KG1 (cell line): ENCODE results near the gene ST6GALNAC1.

Source experiments
- DNase-seq: peaks from one replicate; lab custom pipeline; 2025; lab: John Stamatoyannopoulos, UW

The ST6GALNAC1 gene

GRCh38 chr17:76676629-76677028, 33.1 kb upstream of the ST6GALNAC1 start:
- DNase-seq = no peak

- DNase-seq = no peak
Observed at GRCh38 chr17:76675648-76676047, 32.1 kb upstream of the ST6GALNAC1 start.

- no peak for DNase-seq
Observed at GRCh38 chr17:76674600-76674999, 31.0 kb upstream of the ST6GALNAC1 start.

- no peak for DNase-seq
Observed at GRCh38 chr17:76673729-76674128, 30.2 kb upstream of the ST6GALNAC1 start.

GRCh38 chr17:76672892-76673291, 29.3 kb upstream of the ST6GALNAC1 start:
- no peak for DNase-seq

GRCh38 chr17:76672270-76672851, 28.8 kb upstream of the ST6GALNAC1 start:
- peak; percentile 10 for DNase-seq

GRCh38 chr17:76671912-76672262, 28.3 kb upstream of the ST6GALNAC1 start:
- no peak for DNase-seq

- DNase-seq = peak; percentile 97
Observed at GRCh38 chr17:76671123-76671911, 27.8 kb upstream of the ST6GALNAC1 start.

GRCh38 chr17:76670718-76671122, 27.2 kb upstream of the ST6GALNAC1 start:
- DNase-seq = no peak

GRCh38 chr17:76670020-76670717, 26.6 kb upstream of the ST6GALNAC1 start:
- DNase-seq = no peak

- DNase-seq = no peak
Observed at GRCh38 chr17:76667786-76668453, 24.4 kb upstream of the ST6GALNAC1 start.

GRCh38 chr17:76667491-76667755, 23.9 kb upstream of the ST6GALNAC1 start:
- DNase-seq = no peak

- no peak for DNase-seq
Observed at GRCh38 chr17:76660656-76661042, 17.1 kb upstream of the ST6GALNAC1 start.

- DNase-seq = no peak
Observed at GRCh38 chr17:76659928-76660655, 16.5 kb upstream of the ST6GALNAC1 start.

- no peak for DNase-seq
Observed at GRCh38 chr17:76658242-76658662, 14.7 kb upstream of the ST6GALNAC1 start.

- no peak for DNase-seq
Observed at GRCh38 chr17:76657505-76658241, 14.1 kb upstream of the ST6GALNAC1 start.

GRCh38 chr17:76654408-76654807, 10.9 kb upstream of the ST6GALNAC1 start:
- DNase-seq = no peak

- no peak for DNase-seq
Observed at GRCh38 chr17:76650504-76650903, 6.9 kb upstream of the ST6GALNAC1 start.

- DNase-seq = no peak
Observed at GRCh38 chr17:76646712-76647111, 3.2 kb upstream of the ST6GALNAC1 start.

GRCh38 chr17:76645481-76645880, 1.9 kb upstream of the ST6GALNAC1 start:
- no peak for DNase-seq

GRCh38 chr17:76644995-76645394, 1.4 kb upstream of the ST6GALNAC1 start:
- no peak for DNase-seq
